AG10803 (cell line): ENCODE measurements around the gene SLA2.

Experiments used
- DNase-seq: peaks from one replicate; pipeline ENCODE4 v3.0.0; 2010; ENCODE audit warnings: low read depth
- H3K4me3 ChIP-seq: 2 replicates; pipeline ENCODE4 v1.5.1; 2011; ENCODE audit warnings: mild to moderate bottlenecking, low read length, control low read depth
- TF ChIP-seq, protein P1 (sequence below): conservative IDR thresholded peaks from 2 replicates; pipeline ENCODE4 v1.5.1; 2011; ENCODE audit warnings: mild to moderate bottlenecking, low read length, control low read depth, inconsistent platforms

Gene SLA2

GRCh38 chr20:36584018-36584481 lies 61.9 kb downstream of the SLA2 start:
- TF ChIP-seq, protein P1, sequence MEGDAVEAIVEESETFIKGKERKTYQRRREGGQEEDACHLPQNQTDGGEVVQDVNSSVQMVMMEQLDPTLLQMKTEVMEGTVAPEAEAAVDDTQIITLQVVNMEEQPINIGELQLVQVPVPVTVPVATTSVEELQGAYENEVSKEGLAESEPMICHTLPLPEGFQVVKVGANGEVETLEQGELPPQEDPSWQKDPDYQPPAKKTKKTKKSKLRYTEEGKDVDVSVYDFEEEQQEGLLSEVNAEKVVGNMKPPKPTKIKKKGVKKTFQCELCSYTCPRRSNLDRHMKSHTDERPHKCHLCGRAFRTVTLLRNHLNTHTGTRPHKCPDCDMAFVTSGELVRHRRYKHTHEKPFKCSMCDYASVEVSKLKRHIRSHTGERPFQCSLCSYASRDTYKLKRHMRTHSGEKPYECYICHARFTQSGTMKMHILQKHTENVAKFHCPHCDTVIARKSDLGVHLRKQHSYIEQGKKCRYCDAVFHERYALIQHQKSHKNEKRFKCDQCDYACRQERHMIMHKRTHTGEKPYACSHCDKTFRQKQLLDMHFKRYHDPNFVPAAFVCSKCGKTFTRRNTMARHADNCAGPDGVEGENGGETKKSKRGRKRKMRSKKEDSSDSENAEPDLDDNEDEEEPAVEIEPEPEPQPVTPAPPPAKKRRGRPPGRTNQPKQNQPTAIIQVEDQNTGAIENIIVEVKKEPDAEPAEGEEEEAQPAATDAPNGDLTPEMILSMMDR: no peak
- DNase-seq: no peak
- no peak overlapping the region for H3K4me3 ChIP-seq

GRCh38 chr20:36582821-36583220 lies 63.2 kb downstream of the SLA2 start:
- H3K4me3 ChIP-seq: no peak overlapping the region
- TF ChIP-seq, protein P1: no peak

DNA sequence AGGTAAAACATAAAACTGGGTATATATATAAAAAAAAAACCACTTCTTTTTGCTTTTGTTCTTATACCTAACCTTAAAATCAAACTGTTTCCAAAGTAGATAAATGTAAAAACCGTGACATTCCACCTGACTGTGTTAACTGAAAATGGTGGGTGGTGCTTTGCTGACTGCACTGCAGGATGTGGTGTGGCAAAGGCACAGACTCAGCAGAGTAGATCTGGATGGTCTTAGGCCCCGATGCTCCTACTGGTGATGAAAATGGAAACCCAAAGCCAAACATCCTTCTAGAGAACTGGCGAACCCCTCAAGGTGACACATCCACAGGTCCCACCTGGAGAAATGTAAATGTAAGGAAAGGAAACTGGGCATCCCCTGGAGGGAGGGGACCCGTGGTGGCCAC lies 63.7 kb downstream of the SLA2 start:
- TF ChIP-seq, protein P1: no peak
- DNase-seq: no peak
- no peak overlapping the region for H3K4me3 ChIP-seq

More at GRCh38 chr20:36582821-36583220, 63.2 kb downstream of the SLA2 start:
- no peak for DNase-seq

GRCh38 chr20:36579996-36580545 lies 65.9 kb downstream of the SLA2 start:
- TF ChIP-seq, protein P1: no peak
- H3K4me3 ChIP-seq: no peak overlapping the region
- peak; percentile 15 for DNase-seq

DNA sequence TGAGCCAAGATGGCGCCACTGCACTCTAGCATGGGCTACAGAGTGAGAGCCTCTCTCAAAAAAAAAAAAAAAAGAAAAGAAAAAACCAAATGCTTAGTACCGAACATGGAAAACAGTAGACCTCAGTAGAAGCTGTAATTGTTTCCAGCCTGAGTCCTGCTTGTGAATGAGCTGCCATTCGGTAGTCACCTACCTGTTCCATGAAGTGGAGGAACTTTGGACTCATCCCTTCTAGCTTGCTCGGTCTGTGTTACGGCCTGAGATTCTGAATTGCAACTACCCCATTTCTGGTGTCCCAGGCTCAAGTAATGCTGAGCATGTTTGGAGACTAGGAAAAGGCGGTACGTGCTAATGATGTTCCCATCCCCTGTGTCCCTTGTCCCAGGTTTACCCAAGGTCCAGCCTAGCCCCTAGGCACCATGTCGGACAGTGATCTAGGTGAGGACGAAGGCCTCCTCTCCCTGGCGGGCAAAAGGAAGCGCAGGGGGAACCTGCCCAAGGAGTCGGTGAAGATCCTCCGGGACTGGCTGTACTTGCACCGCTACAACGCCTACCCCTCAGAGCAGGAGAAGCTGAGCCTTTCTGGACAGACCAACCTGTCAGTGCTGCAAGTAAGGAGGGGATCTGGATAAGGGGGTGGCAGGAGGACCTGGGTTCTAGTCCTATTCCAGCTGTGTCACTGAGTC lies 67.5 kb downstream of the SLA2 start:
- TF ChIP-seq, protein P1: no peak
- no peak for DNase-seq
- H3K4me3 ChIP-seq: no peak overlapping the region

DNA sequence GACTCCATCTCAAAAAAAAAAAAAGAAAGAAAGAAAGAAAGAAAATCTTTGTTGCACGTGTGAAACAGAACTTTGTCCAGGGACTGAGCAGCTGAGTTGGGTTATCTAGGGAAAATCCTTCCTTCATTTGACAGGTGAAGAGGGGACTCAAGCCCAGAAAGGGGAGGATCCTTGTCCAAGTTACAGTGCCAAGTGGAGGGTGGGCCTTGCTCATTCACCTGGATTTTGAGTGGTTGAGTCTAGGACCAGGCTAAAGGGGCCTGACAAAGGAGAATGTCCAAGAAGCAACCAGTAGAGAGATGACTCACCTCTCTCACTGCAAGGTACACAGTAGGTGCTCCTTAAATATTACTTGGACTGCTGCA lies 69.9 kb downstream of the SLA2 start:
- TF ChIP-seq, protein P1: no peak
- DNase-seq: no peak
- no peak overlapping the region for H3K4me3 ChIP-seq
